ENCODE results near the gene SUMO3.

The SUMO3 gene

DNA sequence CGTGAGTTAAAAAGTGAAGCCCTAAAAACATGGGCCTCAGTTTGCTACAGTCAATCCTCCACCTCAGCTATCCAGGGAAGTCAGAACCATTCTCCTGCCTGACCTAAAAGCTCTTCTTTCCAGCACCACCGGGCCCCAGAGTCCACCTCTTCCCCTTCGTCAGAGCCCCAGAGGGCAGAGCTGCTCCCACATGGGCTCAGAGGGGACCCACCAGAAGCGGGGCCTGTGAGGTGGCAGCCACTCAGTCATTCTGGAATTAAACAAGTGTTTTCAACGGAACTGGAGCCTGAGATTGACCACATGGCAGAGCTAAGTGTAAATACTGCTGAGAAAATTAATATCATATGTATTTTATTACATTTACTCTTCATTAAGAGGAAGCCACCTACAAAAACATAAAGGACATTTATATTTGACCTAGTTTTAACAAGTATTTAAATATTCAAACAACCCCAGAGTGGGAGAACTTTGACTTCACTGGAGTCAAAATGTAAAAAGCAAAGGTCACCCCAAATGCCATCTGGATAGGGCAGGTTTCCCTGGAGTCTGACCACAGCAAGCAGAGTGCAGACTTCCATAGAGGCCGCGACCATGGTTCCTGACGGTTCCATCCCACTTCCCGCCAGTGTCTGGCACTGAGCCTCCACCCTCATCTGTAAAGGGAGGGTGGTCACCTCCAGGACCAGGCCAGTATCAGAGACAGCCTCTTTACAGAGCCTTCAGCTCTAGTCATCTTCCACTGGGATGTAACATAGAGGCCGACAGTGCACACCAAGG lies 1.8 kb downstream of the SUMO3 start:
- DNase-seq (ENCODE audit: low read depth, low spot score) = no peak
- no CpG with 5 or more reads among the region's 10 CpGs for WGBS (ENCODE audit: insufficient coverage, insufficient read length)
- H3K4me1 ChIP-seq (ENCODE audit: control insufficient read depth, insufficient read depth, low read length) = peaks cover 8% of the 10 kb centered on the region
- H3K36me3 ChIP-seq (ENCODE audit: control insufficient read depth, insufficient read depth, low read length) = peaks cover 3% of the 10 kb centered on the region; the same call in 1 of the 2 replicates
- H3K4me3 ChIP-seq (ENCODE audit: low read length) = no peak overlapping the region
- no peaks in the 10 kb centered on the region for H3K27me3 ChIP-seq (ENCODE audit: control insufficient read depth, insufficient read depth, low read length)
- H3K27ac ChIP-seq (ENCODE audit: low read length) = no peak overlapping the region
- no peaks in the 10 kb centered on the region; the same call in 1 of the 2 replicates for H3K9me3 ChIP-seq (ENCODE audit: control insufficient read depth, insufficient read depth, low read length)

DNA sequence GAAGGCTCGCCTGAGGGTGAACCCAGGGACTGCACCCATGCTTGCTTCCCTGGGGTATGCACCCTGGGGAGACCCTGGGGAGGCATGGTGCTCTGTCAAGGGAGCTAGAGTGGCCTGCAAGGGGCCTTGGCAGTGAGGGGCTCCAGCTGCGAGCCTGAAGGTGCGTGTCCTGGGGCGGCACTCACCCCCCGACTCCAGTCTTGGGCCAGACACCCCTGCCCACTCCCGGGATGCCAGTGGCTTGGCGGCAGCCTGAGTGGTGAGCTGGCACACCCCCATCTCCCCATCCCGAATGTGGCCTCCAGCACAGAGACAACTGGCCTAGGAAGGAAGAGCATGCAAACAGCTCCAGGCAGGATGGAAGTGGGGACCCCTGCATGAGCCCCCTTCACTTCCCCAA lies 2.6 kb downstream of the SUMO3 start:
- Histone ChIP-seq H3K27me3 (ENCODE audit: control insufficient read depth, insufficient read depth, low read length) (no peaks in the 10 kb centered on the region), H3K9me3 (ENCODE audit: control insufficient read depth, insufficient read depth, low read length) (no peaks in the 10 kb centered on the region; the same call in 1 of the 2 replicates), H3K4me3 (ENCODE audit: low read length) (no peak overlapping the region), H3K4me1 (ENCODE audit: control insufficient read depth, insufficient read depth, low read length) (peaks cover 8% of the 10 kb centered on the region), H3K36me3 (ENCODE audit: control insufficient read depth, insufficient read depth, low read length) (peaks cover 3% of the 10 kb centered on the region), H3K27ac (ENCODE audit: low read length) (no peak overlapping the region)
- no peak for DNase-seq (ENCODE audit: low read depth, low spot score)
- WGBS (ENCODE audit: insufficient coverage, insufficient read length) = no CpG with 5 or more reads among the region's 8 CpGs

DNA sequence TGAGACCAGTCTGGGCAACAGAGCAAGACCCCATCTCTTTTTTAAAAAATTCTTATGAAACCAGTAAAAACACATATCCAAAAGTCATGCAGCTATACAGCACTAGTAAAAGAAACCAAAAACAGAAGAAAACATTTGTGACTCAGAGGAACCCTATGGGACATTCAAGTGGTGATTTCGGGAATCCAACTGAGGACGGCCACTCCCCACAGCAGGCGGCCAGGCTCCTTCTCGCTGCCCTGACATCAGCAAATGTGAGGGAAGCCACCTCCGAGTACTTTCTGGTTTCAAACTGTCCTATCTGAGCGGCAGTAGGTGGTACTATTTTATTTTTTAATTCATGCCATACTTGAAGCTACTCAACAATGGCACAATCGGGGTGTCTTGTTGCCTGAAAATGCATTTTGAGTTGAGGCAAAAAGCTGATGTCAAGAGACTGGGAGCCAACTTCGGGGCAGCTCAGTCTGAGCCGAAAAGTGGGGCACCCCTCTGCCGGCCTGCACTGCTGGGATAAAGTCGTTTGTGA lies 3.3 kb downstream of the SUMO3 start:
- H3K36me3 ChIP-seq (ENCODE audit: control insufficient read depth, insufficient read depth, low read length) = peaks cover 3% of the 10 kb centered on the region
- no peak overlapping the region for H3K27ac ChIP-seq (ENCODE audit: low read length)
- no CpG with 5 or more reads among the region's 11 CpGs for WGBS (ENCODE audit: insufficient coverage, insufficient read length)
- H3K4me3 ChIP-seq (ENCODE audit: low read length) = no peak overlapping the region
- H3K9me3 ChIP-seq (ENCODE audit: control insufficient read depth, insufficient read depth, low read length) = no peaks in the 10 kb centered on the region; the same call in 1 of the 2 replicates
- no peaks in the 10 kb centered on the region for H3K27me3 ChIP-seq (ENCODE audit: control insufficient read depth, insufficient read depth, low read length)
- peaks cover 8% of the 10 kb centered on the region for H3K4me1 ChIP-seq (ENCODE audit: control insufficient read depth, insufficient read depth, low read length)
- DNase-seq (ENCODE audit: low read depth, low spot score) = no peak

DNA sequence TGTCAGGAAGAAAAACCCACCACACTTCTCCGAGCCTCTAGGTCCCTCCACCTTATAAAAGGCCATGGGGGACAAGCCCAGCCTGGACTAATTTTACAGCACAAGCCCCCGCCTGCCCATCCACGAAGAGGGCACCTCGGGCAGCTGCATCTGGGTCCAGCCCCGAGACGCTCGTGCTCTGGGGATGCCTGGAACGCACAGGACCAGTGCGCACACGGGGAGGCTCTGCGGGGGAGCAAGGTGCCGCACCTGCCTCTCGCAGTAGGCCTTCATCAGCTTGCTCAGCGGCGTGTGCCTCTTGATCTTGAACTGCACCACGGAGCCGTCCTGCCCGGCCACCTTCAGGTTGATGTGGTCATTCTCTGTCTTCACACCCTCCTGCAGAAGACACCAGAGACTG lies 4.1 kb downstream of the SUMO3 start:
- H3K27me3 ChIP-seq (ENCODE audit: control insufficient read depth, insufficient read depth, low read length) = no peaks in the 10 kb centered on the region
- no CpG with 5 or more reads among the region's 18 CpGs for WGBS (ENCODE audit: insufficient coverage, insufficient read length)
- no peak overlapping the region for H3K4me3 ChIP-seq (ENCODE audit: low read length)
- H3K4me1 ChIP-seq (ENCODE audit: control insufficient read depth, insufficient read depth, low read length) = peaks cover 8% of the 10 kb centered on the region
- DNase-seq (ENCODE audit: low read depth, low spot score) = no peak
- H3K9me3 ChIP-seq (ENCODE audit: control insufficient read depth, insufficient read depth, low read length) = no peaks in the 10 kb centered on the region
- peaks cover 3% of the 10 kb centered on the region for H3K36me3 ChIP-seq (ENCODE audit: control insufficient read depth, insufficient read depth, low read length)
- no peak overlapping the region for H3K27ac ChIP-seq (ENCODE audit: low read length)

DNA sequence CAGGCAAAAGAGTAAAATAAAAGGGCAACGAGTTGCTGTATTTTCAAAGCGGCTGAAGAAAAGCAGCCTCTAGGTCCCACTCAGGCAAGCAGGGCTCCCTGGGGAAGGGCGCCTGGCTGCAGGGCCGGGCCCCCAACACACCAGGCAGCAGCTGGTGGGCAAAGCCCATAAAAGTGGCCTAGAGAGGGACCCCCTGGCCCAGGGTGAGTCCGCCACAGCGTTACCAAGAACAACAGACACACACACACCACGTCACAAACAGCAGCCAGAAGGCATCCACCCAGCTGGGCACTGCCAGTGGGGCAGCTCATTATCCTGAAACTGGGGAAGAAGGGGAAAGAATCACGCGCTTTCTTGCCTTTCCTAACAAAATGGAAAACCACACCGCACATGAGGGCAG lies 4.7 kb downstream of the SUMO3 start:
- no peak overlapping the region for H3K4me3 ChIP-seq (ENCODE audit: low read length)
- no peaks in the 10 kb centered on the region for H3K27me3 ChIP-seq (ENCODE audit: control insufficient read depth, insufficient read depth, low read length)
- H3K27ac ChIP-seq (ENCODE audit: low read length) = no peak overlapping the region
- DNase-seq (ENCODE audit: low read depth, low spot score) = no peak
- no peaks in the 10 kb centered on the region for H3K9me3 ChIP-seq (ENCODE audit: control insufficient read depth, insufficient read depth, low read length)
- no CpG with 5 or more reads among the region's 10 CpGs for WGBS (ENCODE audit: insufficient coverage, insufficient read length)
- peaks cover 5% of the 10 kb centered on the region for H3K4me1 ChIP-seq (ENCODE audit: control insufficient read depth, insufficient read depth, low read length)
- H3K36me3 ChIP-seq (ENCODE audit: control insufficient read depth, insufficient read depth, low read length) = peaks cover 6% of the 10 kb centered on the region

DNA sequence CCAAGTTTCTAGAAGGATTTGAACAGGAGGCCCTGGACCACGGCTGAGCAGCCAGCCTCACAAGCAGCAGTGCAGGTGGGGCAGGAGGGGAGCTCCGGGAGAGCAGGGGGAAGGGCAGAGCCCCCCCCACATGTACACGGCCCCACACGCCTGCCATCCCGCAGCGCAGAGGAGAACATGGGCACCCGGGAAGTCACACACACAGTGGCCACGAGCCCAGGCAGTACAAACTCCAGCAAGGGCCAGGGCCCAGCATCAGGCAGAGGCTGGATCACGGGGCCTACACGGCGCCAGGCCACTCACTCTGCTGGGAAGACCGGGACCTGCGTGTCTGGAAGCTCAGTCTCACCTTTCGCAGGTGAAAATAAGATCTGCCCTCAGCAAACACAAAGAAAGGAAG lies 5.2 kb downstream of the SUMO3 start:
- Histone ChIP-seq H3K27me3 (ENCODE audit: control insufficient read depth, insufficient read depth, low read length) (no peaks in the 10 kb centered on the region), H3K36me3 (ENCODE audit: control insufficient read depth, insufficient read depth, low read length) (peaks cover 6% of the 10 kb centered on the region), H3K9me3 (ENCODE audit: control insufficient read depth, insufficient read depth, low read length) (no peaks in the 10 kb centered on the region), H3K27ac (ENCODE audit: low read length) (no peak overlapping the region), H3K4me1 (ENCODE audit: control insufficient read depth, insufficient read depth, low read length) (peaks cover 5% of the 10 kb centered on the region), H3K4me3 (ENCODE audit: low read length) (no peak overlapping the region)
- no peak for DNase-seq (ENCODE audit: low read depth, low spot score)
- no CpG with 5 or more reads among the region's 14 CpGs for WGBS (ENCODE audit: insufficient coverage, insufficient read length)

DNA sequence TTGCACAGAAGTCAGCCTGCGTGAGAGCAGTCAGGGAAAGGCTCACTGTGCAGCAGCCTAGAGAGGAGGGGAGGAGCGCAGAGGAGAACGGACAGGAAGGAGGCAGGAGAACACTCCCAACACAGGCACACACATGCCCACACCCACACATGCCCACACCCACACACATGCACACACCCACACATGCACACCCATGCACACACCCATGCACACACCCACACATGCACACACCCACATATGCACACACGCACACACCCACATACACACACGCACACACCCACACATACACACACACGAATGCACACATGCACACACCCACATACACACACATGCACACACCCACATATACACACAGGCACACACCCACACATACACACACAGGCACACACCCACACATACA lies 7.1 kb downstream of the SUMO3 start:
- Histone ChIP-seq H3K4me1 (ENCODE audit: control insufficient read depth, insufficient read depth, low read length) (no peaks in the 10 kb centered on the region), H3K9me3 (ENCODE audit: control insufficient read depth, insufficient read depth, low read length) (no peaks in the 10 kb centered on the region), H3K36me3 (ENCODE audit: control insufficient read depth, insufficient read depth, low read length) (peaks cover 10% of the 10 kb centered on the region), H3K27ac (ENCODE audit: low read length) (no peak overlapping the region), H3K27me3 (ENCODE audit: control insufficient read depth, insufficient read depth, low read length) (no peaks in the 10 kb centered on the region), H3K4me3 (ENCODE audit: low read length) (no peak overlapping the region)
- no peak for DNase-seq (ENCODE audit: low read depth, low spot score)
- WGBS (ENCODE audit: insufficient coverage, insufficient read length) = 100% methylated on average over 1 of the region's 6 CpGs

DNA sequence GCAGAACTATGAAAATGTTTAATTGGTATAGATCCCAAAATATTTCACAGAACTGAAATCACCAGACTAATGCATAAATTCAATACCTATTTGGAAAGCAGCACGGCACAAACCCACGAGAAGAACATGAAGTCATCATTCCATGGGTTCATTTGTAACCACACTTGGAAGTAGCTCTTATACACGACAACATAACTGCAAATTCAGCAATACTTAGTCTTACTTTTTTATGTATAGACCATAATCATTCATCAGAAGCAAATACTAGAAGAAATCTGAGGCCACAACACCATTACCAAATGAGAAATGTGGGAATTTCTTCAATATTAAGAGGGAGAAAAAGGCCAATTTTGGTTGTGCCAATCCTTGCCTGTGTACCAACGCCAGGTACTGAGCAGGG lies 12.0 kb downstream of the SUMO3 start:
- H3K36me3 ChIP-seq (ENCODE audit: control insufficient read depth, insufficient read depth, low read length) = peaks cover 7% of the 10 kb centered on the region
- H3K9me3 ChIP-seq (ENCODE audit: control insufficient read depth, insufficient read depth, low read length) = no peaks in the 10 kb centered on the region
- no peak for DNase-seq (ENCODE audit: low read depth, low spot score)
- no peaks in the 10 kb centered on the region for H3K27me3 ChIP-seq (ENCODE audit: control insufficient read depth, insufficient read depth, low read length)
- no peak overlapping the region for H3K27ac ChIP-seq (ENCODE audit: low read length)
- H3K4me3 ChIP-seq (ENCODE audit: low read length) = no peak overlapping the region
- no CpG with 5 or more reads among the region's 4 CpGs for WGBS (ENCODE audit: insufficient coverage, insufficient read length)
- no peaks in the 10 kb centered on the region for H3K4me1 ChIP-seq (ENCODE audit: control insufficient read depth, insufficient read depth, low read length)

DNA sequence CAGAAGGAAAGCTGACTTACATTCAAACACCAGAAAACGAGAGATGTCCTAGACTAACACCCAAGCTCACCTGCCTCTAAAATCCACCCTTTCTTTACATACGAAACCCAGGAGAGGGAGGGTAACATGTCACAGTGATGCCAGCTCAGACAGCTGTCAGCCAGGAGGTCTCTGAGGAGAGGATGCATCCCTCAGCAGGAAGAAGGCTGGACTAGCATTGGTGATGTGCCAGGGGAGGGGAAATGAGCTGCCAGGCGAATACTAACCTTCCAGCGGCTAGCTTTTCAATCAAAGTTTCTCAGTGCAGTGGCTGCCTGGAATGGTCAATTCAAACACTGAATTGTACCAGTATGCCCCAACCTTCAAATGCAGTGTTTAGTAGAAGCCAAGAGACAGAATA lies 12.6 kb downstream of the SUMO3 start:
- Histone ChIP-seq H3K9me3 (ENCODE audit: control insufficient read depth, insufficient read depth, low read length) (no peaks in the 10 kb centered on the region), H3K36me3 (ENCODE audit: control insufficient read depth, insufficient read depth, low read length) (peaks cover 7% of the 10 kb centered on the region; the same call in 1 of the 2 replicates), H3K4me1 (ENCODE audit: control insufficient read depth, insufficient read depth, low read length) (no peaks in the 10 kb centered on the region), H3K27me3 (ENCODE audit: control insufficient read depth, insufficient read depth, low read length) (no peaks in the 10 kb centered on the region), H3K27ac (ENCODE audit: low read length) (no peak overlapping the region), H3K4me3 (ENCODE audit: low read length) (no peak overlapping the region)
- no CpG with 5 or more reads among the region's 4 CpGs for WGBS (ENCODE audit: insufficient coverage, insufficient read length)
- DNase-seq (ENCODE audit: low read depth, low spot score) = no peak

DNA sequence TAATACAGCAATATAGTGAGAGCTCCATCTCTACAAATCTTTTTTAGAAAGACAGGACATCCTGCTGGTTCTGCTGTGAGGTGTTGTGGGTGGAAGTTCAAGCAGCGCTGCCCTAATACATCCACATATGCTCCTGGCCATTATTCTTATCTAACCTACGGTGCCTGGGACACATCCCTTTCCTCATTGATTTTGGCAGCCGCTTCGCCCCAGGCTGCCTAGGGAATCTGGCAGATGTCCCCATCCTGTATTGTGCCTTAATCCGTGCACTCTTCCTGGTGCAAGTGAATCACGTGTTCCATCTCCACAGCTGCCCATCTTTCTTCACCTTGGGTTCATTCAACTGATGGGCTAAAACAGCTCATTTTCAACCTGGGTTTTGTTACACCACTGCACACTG lies 13.1 kb downstream of the SUMO3 start:
- H3K4me1 ChIP-seq (ENCODE audit: control insufficient read depth, insufficient read depth, low read length) = no peaks in the 10 kb centered on the region
- no peak overlapping the region for H3K27ac ChIP-seq (ENCODE audit: low read length)
- H3K27me3 ChIP-seq (ENCODE audit: control insufficient read depth, insufficient read depth, low read length) = no peaks in the 10 kb centered on the region
- no peaks in the 10 kb centered on the region for H3K9me3 ChIP-seq (ENCODE audit: control insufficient read depth, insufficient read depth, low read length)
- DNase-seq (ENCODE audit: low read depth, low spot score) = no peak
- no CpG with 5 or more reads among the region's 6 CpGs for WGBS (ENCODE audit: insufficient coverage, insufficient read length)
- peaks cover 7% of the 10 kb centered on the region; the same call in 1 of the 2 replicates for H3K36me3 ChIP-seq (ENCODE audit: control insufficient read depth, insufficient read depth, low read length)
- H3K4me3 ChIP-seq (ENCODE audit: low read length) = no peak overlapping the region

DNA sequence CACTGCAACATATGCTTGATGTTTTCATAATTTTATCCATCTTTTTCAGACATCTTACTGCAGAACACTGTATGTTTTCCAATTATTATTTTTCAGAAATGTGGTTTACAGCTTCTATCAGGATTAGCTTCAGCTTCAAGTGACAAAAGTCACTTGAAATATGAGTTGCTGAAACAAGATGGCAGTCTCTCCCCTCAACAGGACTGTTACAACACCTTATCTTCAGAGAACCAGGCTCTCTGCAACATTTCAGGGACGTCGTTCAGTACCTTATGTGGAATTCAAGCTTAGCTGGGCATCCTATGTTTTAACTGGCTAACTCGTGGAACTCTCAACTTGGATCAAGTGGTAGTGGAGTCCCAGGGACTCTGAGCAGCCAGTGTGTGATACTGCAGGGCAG lies 14.2 kb downstream of the SUMO3 start:
- DNase-seq (ENCODE audit: low read depth, low spot score) = no peak
- no peaks in the 10 kb centered on the region for H3K9me3 ChIP-seq (ENCODE audit: control insufficient read depth, insufficient read depth, low read length)
- no peaks in the 10 kb centered on the region for H3K27me3 ChIP-seq (ENCODE audit: control insufficient read depth, insufficient read depth, low read length)
- no peak overlapping the region for H3K27ac ChIP-seq (ENCODE audit: low read length)
- no CpG with 5 or more reads among the region's 3 CpGs for WGBS (ENCODE audit: insufficient coverage, insufficient read length)
- H3K4me1 ChIP-seq (ENCODE audit: control insufficient read depth, insufficient read depth, low read length) = no peaks in the 10 kb centered on the region
- peaks cover 7% of the 10 kb centered on the region; the same call in 1 of the 2 replicates for H3K36me3 ChIP-seq (ENCODE audit: control insufficient read depth, insufficient read depth, low read length)
- no peak overlapping the region for H3K4me3 ChIP-seq (ENCODE audit: low read length)

All from iPS DF 6.9 (cell line).